ENCODE data around the gene DCDC2.

- TF ChIP-seq, protein P1, sequence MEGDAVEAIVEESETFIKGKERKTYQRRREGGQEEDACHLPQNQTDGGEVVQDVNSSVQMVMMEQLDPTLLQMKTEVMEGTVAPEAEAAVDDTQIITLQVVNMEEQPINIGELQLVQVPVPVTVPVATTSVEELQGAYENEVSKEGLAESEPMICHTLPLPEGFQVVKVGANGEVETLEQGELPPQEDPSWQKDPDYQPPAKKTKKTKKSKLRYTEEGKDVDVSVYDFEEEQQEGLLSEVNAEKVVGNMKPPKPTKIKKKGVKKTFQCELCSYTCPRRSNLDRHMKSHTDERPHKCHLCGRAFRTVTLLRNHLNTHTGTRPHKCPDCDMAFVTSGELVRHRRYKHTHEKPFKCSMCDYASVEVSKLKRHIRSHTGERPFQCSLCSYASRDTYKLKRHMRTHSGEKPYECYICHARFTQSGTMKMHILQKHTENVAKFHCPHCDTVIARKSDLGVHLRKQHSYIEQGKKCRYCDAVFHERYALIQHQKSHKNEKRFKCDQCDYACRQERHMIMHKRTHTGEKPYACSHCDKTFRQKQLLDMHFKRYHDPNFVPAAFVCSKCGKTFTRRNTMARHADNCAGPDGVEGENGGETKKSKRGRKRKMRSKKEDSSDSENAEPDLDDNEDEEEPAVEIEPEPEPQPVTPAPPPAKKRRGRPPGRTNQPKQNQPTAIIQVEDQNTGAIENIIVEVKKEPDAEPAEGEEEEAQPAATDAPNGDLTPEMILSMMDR (IDR thresholded peaks at IDR 0.05), result no peak
- TF ChIP-seq POLR2A (IDR thresholded peaks at IDR 0.05) (no peak), POLR2AphosphoS5 (IDR thresholded peaks at IDR 0.05) (no peak)
These were observed 231.9 kb downstream of the DCDC2 start, which contains the start of gene NRSN1 for GRCh38 chr6:24125980-24126379.

All from breast epithelium (tissue), 3 donors.